HepG2 (cell line): Measurements from ENCODE around the gene DPEP1. TPM values are rescaled to one million over a fixed set of nuclear protein-coding genes. Genes with fewer than 3 reads are reported as not detected.

Experiments
- BORCS8-MEF2B ChIP-seq: sonication (generic); formaldehyde crosslinking; IDR thresholded peaks from 2 replicates; pipeline ENCODE4 v1.8.0; 2022; ENCODE audit warnings: mild to moderate bottlenecking, missing genetic modification reagents
- ETV6 ChIP-seq: sonication (generic); formaldehyde crosslinking; conservative IDR thresholded peaks from 2 replicates; pipeline ENCODE4 v1.4.0; 2020; ENCODE audit warnings: missing genetic modification reagents
- HNF4G ChIP-seq, 2 experiments: sonication (generic) in 1 of 2; formaldehyde crosslinking in 1 of 2; IDR thresholded peaks; 2 replicates each; pipeline versions ENCODE4 v1.4.0 to v1.6.1; 2011 to 2020; ENCODE audit warnings: borderline replicate concordance in 2 of 2, low read depth in 2 of 2, mild to moderate bottlenecking in 2 of 2, low read length in 1 of 2, missing genetic modification reagents in 1 of 2, moderate library complexity in 1 of 2
- ISX ChIP-seq: sonication (generic); formaldehyde crosslinking; conservative IDR thresholded peaks from 2 replicates; pipeline ENCODE4 v1.5.0; 2020; ENCODE audit warnings: missing genetic modification reagents
- PAX8 ChIP-seq: sonication (generic); formaldehyde crosslinking; IDR thresholded peaks from 2 replicates; pipeline ENCODE4 v1.8.0; 2022; ENCODE audit warnings: mild to moderate bottlenecking, missing genetic modification reagents, borderline replicate concordance
- RCOR2 ChIP-seq: IDR thresholded peaks from 2 replicates; pipeline ENCODE4 v1.6.1; 2016; ENCODE audit warnings: missing biosample characterization, missing genetic modification reagents
- RFX3 ChIP-seq: IDR thresholded peaks from 2 replicates; pipeline ENCODE4 v1.6.1; 2016; ENCODE audit warnings: missing biosample characterization, missing genetic modification reagents
- SALL1 ChIP-seq: sonication (generic); formaldehyde crosslinking; IDR thresholded peaks from 2 replicates; pipeline ENCODE4 v1.8.0; 2022; ENCODE audit warnings: mild to moderate bottlenecking, missing genetic modification reagents
- ZNF775 ChIP-seq: sonication (generic); formaldehyde crosslinking; IDR thresholded peaks from 2 replicates; pipeline ENCODE4 v1.4.0; 2020; ENCODE audit warnings: missing genetic modification reagents, mild to moderate bottlenecking, moderate library complexity, borderline replicate concordance
- ZNF839 ChIP-seq: sonication (generic); formaldehyde crosslinking; IDR thresholded peaks from 2 replicates; pipeline ENCODE4 v1.4.0; 2020; ENCODE audit warnings: missing genetic modification reagents, mild to moderate bottlenecking, borderline replicate concordance
- ZNF891 ChIP-seq: sonication (generic); formaldehyde crosslinking; IDR thresholded peaks from 2 replicates; pipeline ENCODE4 v1.5.0; 2020; ENCODE audit warnings: mild to moderate bottlenecking, missing genetic modification reagents
- polyA plus RNA-seq, 8 experiments: library from polyadenylated mRNA; depleted of rRNA in 3 of 8; stranded (reverse) in 7 of 8; unstranded in 1 of 8; fragments of >200 nt; fragmentation: Illumina TruSeq in 4 of 8; extraction: Trizol in 4 of 8; gene quantifications; 2 replicates each; pipeline versions ENCODE4 v1.2.1 to v1.2.3, GENCODE V29; 2011 to 2016; ENCODE audit warnings: low read depth in 4 of 8, missing spikeins in 1 of 8, mixed read lengths in 1 of 8; ENCODE audit not compliant: insufficient read depth in 1 of 8
- total RNA-seq, 5 experiments: library from RNA; depleted of rRNA; stranded (reverse); fragments of >200 nt; fragmentation: Illumina TruSeq; extraction: Trizol; gene quantifications; 2 replicates each; pipeline ENCODE4 v1.2.3, GENCODE V29; 2016; ENCODE audit warnings: low read depth in 1 of 5
- TF ChIP-seq, protein P1 (sequence below): fragments of 450-650 bp; IDR thresholded peaks from 2 replicates; pipeline ENCODE4 v1.6.1; 2017; ENCODE audit warnings: mild to moderate bottlenecking
- TF ChIP-seq, protein P2 (sequence below): sonication (generic); formaldehyde crosslinking; conservative IDR thresholded peaks from 2 replicates; pipeline ENCODE4 v1.4.0; 2020; ENCODE audit warnings: mild to moderate bottlenecking, missing genetic modification reagents, moderate library complexity
- TF ChIP-seq, protein P3 (sequence below): IDR thresholded peaks from 2 replicates; pipeline ENCODE4 v1.6.1; 2016; ENCODE audit warnings: control low read depth
- TF ChIP-seq, protein P4 (sequence below): sonication (generic); formaldehyde crosslinking; IDR thresholded peaks from 2 replicates; pipeline ENCODE4 v1.4.0; 2020; ENCODE audit warnings: missing genetic modification reagents
- TF ChIP-seq, protein P5 (sequence below): IDR thresholded peaks from 2 replicates; pipeline ENCODE4 v1.6.1; 2016; ENCODE audit warnings: missing compliant biosample characterization, missing genetic modification reagents, borderline replicate concordance
- TF ChIP-seq, protein P6 (sequence below): sonication (generic); formaldehyde crosslinking; IDR thresholded peaks from 2 replicates; pipeline ENCODE4 v1.4.0; 2020; ENCODE audit warnings: low read depth, mild to moderate bottlenecking, missing genetic modification reagents

DPEP1 gene
- total and polyA plus RNA-seq, 2 of the 13 experiments (the other 11 are each of a cell fraction or from before 2014, with no cell fraction given): 37.6 to 52.2 TPM

DNA sequence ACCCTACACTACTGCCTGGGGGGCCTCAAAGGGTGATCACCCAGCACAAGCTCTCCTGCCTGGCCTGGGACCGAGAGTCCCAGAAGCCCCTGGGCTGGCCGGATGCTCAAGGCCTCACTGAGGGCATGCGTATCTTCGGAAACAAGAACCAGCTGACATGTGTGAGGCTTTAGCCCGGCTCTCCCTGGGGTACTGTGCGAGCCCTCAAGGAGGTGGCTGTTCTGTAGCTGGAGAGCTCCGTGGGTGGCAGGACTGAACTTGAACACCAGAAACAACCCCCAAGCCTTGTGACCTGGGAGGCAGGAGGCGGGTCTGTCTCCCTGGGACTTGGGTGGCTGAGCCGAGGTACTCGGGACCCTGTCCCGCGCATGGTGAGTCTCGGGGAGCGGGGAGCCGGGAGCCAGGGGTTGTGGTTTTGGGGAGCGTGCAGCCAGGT lies 7.0 kb downstream of the DPEP1 start (continued):
- TF ChIP-seq, protein P1, sequence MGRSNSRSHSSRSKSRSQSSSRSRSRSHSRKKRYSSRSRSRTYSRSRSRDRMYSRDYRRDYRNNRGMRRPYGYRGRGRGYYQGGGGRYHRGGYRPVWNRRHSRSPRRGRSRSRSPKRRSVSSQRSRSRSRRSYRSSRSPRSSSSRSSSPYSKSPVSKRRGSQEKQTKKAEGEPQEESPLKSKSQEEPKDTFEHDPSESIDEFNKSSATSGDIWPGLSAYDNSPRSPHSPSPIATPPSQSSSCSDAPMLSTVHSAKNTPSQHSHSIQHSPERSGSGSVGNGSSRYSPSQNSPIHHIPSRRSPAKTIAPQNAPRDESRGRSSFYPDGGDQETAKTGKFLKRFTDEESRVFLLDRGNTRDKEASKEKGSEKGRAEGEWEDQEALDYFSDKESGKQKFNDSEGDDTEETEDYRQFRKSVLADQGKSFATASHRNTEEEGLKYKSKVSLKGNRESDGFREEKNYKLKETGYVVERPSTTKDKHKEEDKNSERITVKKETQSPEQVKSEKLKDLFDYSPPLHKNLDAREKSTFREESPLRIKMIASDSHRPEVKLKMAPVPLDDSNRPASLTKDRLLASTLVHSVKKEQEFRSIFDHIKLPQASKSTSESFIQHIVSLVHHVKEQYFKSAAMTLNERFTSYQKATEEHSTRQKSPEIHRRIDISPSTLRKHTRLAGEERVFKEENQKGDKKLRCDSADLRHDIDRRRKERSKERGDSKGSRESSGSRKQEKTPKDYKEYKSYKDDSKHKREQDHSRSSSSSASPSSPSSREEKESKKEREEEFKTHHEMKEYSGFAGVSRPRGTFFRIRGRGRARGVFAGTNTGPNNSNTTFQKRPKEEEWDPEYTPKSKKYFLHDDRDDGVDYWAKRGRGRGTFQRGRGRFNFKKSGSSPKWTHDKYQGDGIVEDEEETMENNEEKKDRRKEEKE: no peak
- TF ChIP-seq, protein P2, sequence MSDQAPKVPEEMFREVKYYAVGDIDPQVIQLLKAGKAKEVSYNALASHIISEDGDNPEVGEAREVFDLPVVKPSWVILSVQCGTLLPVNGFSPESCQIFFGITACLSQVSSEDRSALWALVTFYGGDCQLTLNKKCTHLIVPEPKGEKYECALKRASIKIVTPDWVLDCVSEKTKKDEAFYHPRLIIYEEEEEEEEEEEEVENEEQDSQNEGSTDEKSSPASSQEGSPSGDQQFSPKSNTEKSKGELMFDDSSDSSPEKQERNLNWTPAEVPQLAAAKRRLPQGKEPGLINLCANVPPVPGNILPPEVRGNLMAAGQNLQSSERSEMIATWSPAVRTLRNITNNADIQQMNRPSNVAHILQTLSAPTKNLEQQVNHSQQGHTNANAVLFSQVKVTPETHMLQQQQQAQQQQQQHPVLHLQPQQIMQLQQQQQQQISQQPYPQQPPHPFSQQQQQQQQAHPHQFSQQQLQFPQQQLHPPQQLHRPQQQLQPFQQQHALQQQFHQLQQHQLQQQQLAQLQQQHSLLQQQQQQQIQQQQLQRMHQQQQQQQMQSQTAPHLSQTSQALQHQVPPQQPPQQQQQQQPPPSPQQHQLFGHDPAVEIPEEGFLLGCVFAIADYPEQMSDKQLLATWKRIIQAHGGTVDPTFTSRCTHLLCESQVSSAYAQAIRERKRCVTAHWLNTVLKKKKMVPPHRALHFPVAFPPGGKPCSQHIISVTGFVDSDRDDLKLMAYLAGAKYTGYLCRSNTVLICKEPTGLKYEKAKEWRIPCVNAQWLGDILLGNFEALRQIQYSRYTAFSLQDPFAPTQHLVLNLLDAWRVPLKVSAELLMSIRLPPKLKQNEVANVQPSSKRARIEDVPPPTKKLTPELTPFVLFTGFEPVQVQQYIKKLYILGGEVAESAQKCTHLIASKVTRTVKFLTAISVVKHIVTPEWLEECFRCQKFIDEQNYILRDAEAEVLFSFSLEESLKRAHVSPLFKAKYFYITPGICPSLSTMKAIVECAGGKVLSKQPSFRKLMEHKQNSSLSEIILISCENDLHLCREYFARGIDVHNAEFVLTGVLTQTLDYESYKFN: 0 out of 2 replicates have a peak, but pooled peaks have one; percentile 9
- TF ChIP-seq RFX3 (CRISPR knock-in tag) (no peak), SALL1 (CRISPR knock-in tag) (0 out of 2 replicates have a peak, but pooled peaks have one; percentile 39), PAX8 (CRISPR knock-in tag) (no peak), ZNF839 (CRISPR knock-in tag) (no peak), ZNF891 (CRISPR knock-in tag) (0 out of 2 replicates have a peak, but pooled peaks have one; percentile 45), ETV6 (CRISPR knock-in tag) (no peak), ISX (CRISPR knock-in tag) (no peak), ZNF775 (no peak), BORCS8-MEF2B (no peak), HNF4G (IDR thresholded peaks at IDR 0.05; ENCODE audit: borderline replicate concordance, low read depth, low read length) (no peak), HNF4G (CRISPR knock-in tag; IDR thresholded peaks at IDR 0.05; ENCODE audit: borderline replicate concordance, low read depth) (no peak), RCOR2 (no peak)
- TF ChIP-seq, protein P3, sequence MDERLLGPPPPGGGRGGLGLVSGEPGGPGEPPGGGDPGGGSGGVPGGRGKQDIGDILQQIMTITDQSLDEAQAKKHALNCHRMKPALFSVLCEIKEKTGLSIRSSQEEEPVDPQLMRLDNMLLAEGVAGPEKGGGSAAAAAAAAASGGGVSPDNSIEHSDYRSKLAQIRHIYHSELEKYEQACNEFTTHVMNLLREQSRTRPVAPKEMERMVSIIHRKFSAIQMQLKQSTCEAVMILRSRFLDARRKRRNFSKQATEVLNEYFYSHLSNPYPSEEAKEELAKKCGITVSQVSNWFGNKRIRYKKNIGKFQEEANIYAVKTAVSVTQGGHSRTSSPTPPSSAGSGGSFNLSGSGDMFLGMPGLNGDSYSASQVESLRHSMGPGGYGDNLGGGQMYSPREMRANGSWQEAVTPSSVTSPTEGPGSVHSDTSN (CRISPR knock-in tag): no peak
- TF ChIP-seq, protein P4, sequence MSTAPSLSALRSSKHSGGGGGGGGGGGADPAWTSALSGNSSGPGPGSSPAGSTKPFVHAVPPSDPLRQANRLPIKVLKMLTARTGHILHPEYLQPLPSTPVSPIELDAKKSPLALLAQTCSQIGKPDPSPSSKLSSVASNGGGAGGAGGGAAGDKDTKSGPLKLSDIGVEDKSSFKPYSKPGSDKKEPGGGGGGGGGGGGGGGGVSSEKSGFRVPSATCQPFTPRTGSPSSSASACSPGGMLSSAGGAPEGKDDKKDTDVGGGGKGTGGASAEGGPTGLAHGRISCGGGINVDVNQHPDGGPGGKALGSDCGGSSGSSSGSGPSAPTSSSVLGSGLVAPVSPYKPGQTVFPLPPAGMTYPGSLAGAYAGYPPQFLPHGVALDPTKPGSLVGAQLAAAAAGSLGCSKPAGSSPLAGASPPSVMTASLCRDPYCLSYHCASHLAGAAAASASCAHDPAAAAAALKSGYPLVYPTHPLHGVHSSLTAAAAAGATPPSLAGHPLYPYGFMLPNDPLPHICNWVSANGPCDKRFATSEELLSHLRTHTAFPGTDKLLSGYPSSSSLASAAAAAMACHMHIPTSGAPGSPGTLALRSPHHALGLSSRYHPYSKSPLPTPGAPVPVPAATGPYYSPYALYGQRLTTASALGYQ (CRISPR knock-in tag): no peak
- TF ChIP-seq, protein P5, sequence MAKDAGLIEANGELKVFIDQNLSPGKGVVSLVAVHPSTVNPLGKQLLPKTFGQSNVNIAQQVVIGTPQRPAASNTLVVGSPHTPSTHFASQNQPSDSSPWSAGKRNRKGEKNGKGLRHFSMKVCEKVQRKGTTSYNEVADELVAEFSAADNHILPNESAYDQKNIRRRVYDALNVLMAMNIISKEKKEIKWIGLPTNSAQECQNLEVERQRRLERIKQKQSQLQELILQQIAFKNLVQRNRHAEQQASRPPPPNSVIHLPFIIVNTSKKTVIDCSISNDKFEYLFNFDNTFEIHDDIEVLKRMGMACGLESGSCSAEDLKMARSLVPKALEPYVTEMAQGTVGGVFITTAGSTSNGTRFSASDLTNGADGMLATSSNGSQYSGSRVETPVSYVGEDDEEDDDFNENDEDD: 0 out of 2 replicates have a peak, but pooled peaks have one; percentile 23
- TF ChIP-seq, protein P6, sequence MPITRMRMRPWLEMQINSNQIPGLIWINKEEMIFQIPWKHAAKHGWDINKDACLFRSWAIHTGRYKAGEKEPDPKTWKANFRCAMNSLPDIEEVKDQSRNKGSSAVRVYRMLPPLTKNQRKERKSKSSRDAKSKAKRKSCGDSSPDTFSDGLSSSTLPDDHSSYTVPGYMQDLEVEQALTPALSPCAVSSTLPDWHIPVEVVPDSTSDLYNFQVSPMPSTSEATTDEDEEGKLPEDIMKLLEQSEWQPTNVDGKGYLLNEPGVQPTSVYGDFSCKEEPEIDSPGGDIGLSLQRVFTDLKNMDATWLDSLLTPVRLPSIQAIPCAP (CRISPR knock-in tag): no peak
